ENCODE data around the gene MYO5B.

The MYO5B gene

GRCh38 chr18:50069422-50069821 lies 125.5 kb downstream of the MYO5B start:
- no peak for DNase-seq (ENCODE audit: low spot score)

GRCh38 chr18:50065527-50065926 lies 129.4 kb downstream of the MYO5B start:
- no peak for DNase-seq (ENCODE audit: low spot score)

GRCh38 chr18:50065039-50065438 lies 129.9 kb downstream of the MYO5B start:
- DNase-seq (ENCODE audit: low spot score), result no peak

GRCh38 chr18:50061876-50062517 lies 132.9 kb downstream of the MYO5B start:
- DNase-seq (ENCODE audit: low spot score), result no peak

GRCh38 chr18:50060822-50061221 lies 134.1 kb downstream of the MYO5B start:
- no peak for DNase-seq (ENCODE audit: low spot score)

- no peak for DNase-seq (ENCODE audit: low spot score)
Measured at GRCh38 chr18:50058731-50059130, 136.2 kb downstream of the MYO5B start.

GRCh38 chr18:50057009-50057408 lies 137.9 kb downstream of the MYO5B start:
- no peak for DNase-seq (ENCODE audit: low spot score)

- DNase-seq (ENCODE audit: low spot score), result no peak
Measured at GRCh38 chr18:50056185-50056584, 138.8 kb downstream of the MYO5B start.

- DNase-seq (ENCODE audit: low spot score), result no peak
Measured at GRCh38 chr18:50055488-50055887, 139.5 kb downstream of the MYO5B start.

GRCh38 chr18:50053111-50053510 lies 141.8 kb downstream of the MYO5B start:
- no peak for DNase-seq (ENCODE audit: low spot score)

- no peak for DNase-seq (ENCODE audit: low spot score)
Measured at GRCh38 chr18:50051288-50051687, 143.7 kb downstream of the MYO5B start.

- DNase-seq (ENCODE audit: low spot score), result no peak
Measured at GRCh38 chr18:50045126-50045525, 149.8 kb downstream of the MYO5B start.

- no peak for DNase-seq (ENCODE audit: low spot score)
Measured at GRCh38 chr18:50044402-50044801, 150.5 kb downstream of the MYO5B start.

- DNase-seq (ENCODE audit: low spot score), result no peak
Measured at GRCh38 chr18:50042611-50043010, 152.3 kb downstream of the MYO5B start.

- no peak for DNase-seq (ENCODE audit: low spot score)
Measured at GRCh38 chr18:50039746-50040145, 155.2 kb downstream of the MYO5B start.

GRCh38 chr18:50038448-50038847 lies 156.5 kb downstream of the MYO5B start:
- DNase-seq (ENCODE audit: low spot score), result no peak

- DNase-seq (ENCODE audit: low spot score), result no peak
Measured at GRCh38 chr18:50034029-50034428, 160.9 kb downstream of the MYO5B start.

GRCh38 chr18:50033004-50033403 lies 161.9 kb downstream of the MYO5B start:
- DNase-seq (ENCODE audit: low spot score), result no peak

GRCh38 chr18:50030146-50030545 lies 164.8 kb downstream of the MYO5B start:
- no peak for DNase-seq (ENCODE audit: low spot score)

GRCh38 chr18:50027996-50028395 lies 167.0 kb downstream of the MYO5B start:
- no peak for DNase-seq (ENCODE audit: low spot score)

- no peak for DNase-seq (ENCODE audit: low spot score)
Measured at GRCh38 chr18:50024466-50024865, 170.5 kb downstream of the MYO5B start.

- DNase-seq (ENCODE audit: low spot score), result no peak
Measured at GRCh38 chr18:50022985-50023384, 172.0 kb downstream of the MYO5B start.

GRCh38 chr18:50014606-50015005 lies 180.3 kb downstream of the MYO5B start:
- no peak for DNase-seq (ENCODE audit: low spot score)

GRCh38 chr18:50013363-50014138 lies 181.4 kb downstream of the MYO5B start:
- no peak for DNase-seq (ENCODE audit: low spot score)

Data from AG20443 (cell line).